B cell (primary cell): ENCODE results near the gene CPPED1.
"Not testable (repeated sequence)": the region's sequence is repeated elsewhere in the genome, so short reads cannot be mapped to it uniquely, and the experiment has no call there.

Experiments
- CTCF ChIP-seq: fragments of 200-600 bp; IDR thresholded peaks from one replicate; pipeline ENCODE4 v1.8.0; 2022; ENCODE audit warnings: antibody characterized with exemption, mild to moderate bottlenecking
- EZH2 ChIP-seq: IDR thresholded peaks from 2 replicates; pipeline ENCODE4 v1.6.1; 2012; ENCODE audit warnings: borderline replicate concordance, low read depth, mild to moderate bottlenecking, moderate library complexity, low read length; ENCODE audit not compliant: insufficient read depth, poor library complexity, severe bottlenecking

GRCh38 chr16:12766208-12766607 is 37.5 kb downstream of the CPPED1 start:
- TF ChIP-seq CTCF, EZH2: not testable (repeated sequence)
